NCI-H146 (cell line): ENCODE data around the gene HNRNPU.
"Not testable (repeated sequence)": the region's sequence is repeated elsewhere in the genome, so short reads cannot be mapped to it uniquely, and the experiment has no call there.

Experiments used
- DNase-seq: peaks from one replicate; lab custom pipeline; 2025; lab: John Stamatoyannopoulos, UW

Gene HNRNPU

GRCh38 chr1:244840219-244840794 lies 24.0 kb downstream of the HNRNPU start:
- DNase-seq, result no peak

GRCh38 chr1:244839656-244840055 lies 24.7 kb downstream of the HNRNPU start:
- DNase-seq, result no peak

- peak; percentile 18 for DNase-seq
Observed at GRCh38 chr1:244837597-244838258, 26.6 kb downstream of the HNRNPU start.

- no peak for DNase-seq
Observed at GRCh38 chr1:244836584-244836983, 27.8 kb downstream of the HNRNPU start.

- DNase-seq, result peak; percentile 60
Observed at GRCh38 chr1:244836135-244836521, 28.2 kb downstream of the HNRNPU start.

GRCh38 chr1:244835276-244836134 lies 28.8 kb downstream of the HNRNPU start, which contains the start of gene COX20:
Gene COX20 (plus strand): TSS chr1:244835658. CDS start chr1:244835715, 57 bp downstream.
- peak; percentile 98 for DNase-seq

- peak; percentile 99 for DNase-seq
Observed at GRCh38 chr1:244834543-244835275, 29.6 kb downstream of the HNRNPU start.

DNA sequence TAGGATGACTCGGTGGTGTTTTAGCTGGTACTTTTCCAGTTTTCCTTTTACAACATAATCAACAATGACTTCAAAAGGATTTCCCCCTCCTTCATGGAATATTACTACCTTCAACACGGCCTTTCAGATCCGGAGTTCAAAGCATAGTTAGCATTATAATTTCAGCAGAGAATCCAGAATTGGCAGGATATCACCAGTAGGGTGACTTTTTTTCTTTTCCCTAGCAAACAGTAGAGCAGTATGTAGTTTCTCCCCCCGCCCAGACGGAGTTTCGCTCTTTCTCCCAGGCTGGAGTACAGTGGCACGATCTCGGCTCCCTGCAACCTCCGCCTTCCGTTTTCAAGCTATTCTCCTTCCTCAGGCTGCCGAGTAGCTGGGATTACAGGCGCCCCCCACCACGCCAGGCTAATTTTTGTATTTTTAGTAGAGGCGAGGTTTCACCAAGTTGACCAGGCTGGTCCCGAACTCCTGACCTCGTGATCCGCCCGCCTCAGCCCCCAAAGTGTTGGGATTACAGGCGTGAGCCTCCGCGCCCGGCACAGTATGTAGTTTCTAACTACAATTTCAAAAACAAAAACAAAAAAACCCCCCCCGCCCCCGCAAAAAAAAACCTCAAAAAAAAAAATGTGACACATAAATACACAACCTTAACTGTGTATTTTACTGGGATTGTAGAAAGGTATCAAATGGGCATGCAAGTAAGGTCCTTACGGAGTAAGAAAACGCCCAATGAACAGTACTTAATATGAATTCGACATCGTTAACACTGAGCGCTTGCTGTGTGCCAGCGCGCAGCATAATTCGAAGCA lies 30.4 kb downstream of the HNRNPU start:
- peak; percentile 84 for DNase-seq

DNA sequence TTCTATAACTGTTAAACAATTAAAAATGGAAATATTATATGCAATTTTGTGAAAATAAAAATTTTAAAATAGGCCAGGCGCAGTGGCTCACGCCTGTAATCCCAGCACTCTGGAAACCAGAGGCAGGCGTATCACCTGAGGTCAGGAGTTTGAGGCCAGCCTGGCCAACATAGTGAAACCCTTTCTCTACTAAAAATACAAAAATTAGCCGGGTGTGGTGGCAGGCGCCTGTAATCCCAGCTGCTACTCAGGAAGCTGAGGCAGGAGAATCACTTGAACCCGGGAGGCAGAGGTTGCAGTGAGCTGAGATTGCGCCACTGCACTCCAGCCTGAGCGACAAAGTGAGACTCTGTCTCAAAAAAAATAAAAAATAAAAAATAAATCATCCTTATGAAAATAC lies 31.1 kb downstream of the HNRNPU start:
- not testable (repeated sequence) for DNase-seq

GRCh38 chr1:244830639-244831038 lies 33.7 kb downstream of the HNRNPU start:
- no peak for DNase-seq

DNA sequence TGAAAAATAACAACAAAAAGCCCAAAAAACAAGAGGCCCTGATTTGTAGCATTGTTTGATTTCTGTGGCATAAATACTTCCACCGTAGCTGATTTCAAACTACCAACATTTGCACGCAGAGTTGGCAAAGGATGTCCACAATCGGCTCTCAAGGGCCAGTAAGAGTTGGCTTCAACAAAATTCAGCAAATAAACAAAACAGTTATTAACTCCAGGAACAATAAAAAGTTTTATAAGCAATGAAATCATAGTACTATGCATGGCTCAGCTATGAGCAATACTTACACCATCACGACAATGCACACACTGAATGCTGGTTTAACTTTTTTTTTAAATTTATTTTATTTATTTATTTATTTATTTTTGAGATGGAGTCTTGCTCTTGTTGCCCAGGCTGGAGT lies 37.6 kb downstream of the HNRNPU start:
- DNase-seq, result no peak

DNA sequence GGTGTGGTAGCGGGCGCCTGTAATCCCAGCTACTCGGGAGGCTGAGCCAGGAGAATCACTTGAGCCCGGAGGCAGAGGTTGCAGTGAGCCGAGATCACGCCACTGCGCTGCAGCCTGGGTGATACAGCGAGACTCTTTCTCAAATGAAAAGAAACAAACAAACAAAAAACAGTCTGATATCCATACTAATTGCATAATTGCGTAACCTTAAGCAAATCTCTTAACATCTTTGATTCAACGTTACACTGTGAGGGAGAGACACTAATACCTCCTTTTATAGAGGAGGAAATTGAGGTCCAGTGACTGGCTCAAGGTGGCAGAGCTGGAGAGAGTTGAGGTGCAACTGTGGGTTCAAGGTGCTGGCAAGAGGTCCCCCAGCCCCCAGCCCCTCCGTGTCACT lies 41.5 kb downstream of the HNRNPU start:
- DNase-seq, result no peak

DNA sequence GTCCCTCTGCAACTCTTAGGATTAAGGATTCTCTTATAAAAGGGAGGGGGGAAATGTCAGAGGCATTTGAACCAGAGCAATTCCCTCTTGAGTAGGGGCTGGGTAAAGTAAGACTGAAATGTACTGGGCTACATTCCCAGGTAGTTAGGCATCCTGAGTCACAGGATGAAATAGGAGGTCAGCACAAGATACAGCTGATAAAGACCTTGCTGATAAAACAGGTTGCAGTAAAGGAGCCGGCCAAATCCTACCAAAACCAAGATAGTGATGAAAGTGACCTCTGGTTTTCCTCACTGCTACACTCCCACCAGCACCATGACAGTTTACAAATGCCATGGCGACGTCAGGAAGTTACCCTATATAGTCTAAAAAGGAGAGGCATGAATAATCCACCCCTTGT lies 43.2 kb downstream of the HNRNPU start:
- no peak for DNase-seq

- DNase-seq, result no peak
Observed at GRCh38 chr1:244820131-244820530, 44.2 kb downstream of the HNRNPU start.

- DNase-seq, result no peak
Observed at GRCh38 chr1:244817415-244817894, 46.9 kb downstream of the HNRNPU start.

DNA sequence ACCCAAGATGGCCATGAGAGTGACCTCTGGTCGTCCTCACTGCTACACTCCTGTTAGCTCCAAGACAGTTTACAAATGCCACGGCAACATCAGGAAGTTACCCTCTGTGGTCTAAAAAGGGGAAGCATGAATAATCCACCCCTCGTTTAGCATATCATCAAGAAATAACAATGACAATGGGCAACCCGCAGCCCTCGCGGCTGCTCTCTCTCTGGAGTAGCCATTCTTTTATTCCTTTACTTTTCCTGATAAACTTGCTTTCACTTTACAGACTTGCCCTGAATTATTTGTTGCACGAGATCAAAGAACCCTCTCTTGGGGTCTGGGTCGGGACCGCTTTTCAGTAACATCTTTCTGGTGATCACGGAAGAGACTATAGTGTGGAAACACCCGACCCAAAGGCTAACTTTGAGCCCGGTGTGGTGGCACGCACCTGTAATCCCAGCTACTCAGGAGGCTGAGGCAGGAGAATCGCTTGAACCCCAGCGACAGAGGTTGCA lies 48.7 kb downstream of the HNRNPU start:
- DNase-seq, result no peak

- DNase-seq, result no peak
Observed at GRCh38 chr1:244813327-244813726, 51.0 kb downstream of the HNRNPU start.

GRCh38 chr1:244810221-244810620 lies 54.1 kb downstream of the HNRNPU start:
- no peak for DNase-seq

DNA sequence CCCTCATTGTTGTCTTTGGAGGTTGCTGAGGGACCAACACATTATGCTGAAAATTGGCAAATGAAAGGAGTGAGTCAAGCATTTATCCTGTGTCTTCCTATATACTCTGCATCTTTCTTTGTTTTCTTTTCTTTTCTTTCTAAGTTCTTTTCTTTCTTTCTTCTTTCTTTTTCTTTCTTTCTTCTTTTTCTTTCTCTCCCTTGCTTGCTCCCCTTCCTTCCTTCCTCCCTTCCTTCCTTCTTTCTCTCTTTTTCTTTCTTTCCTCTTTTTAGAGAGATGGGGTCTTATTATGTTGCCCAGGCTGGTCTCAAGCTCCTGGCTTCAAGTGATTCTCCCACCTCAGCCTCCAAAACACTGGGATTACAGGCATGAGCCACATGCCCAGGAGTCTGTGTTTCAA lies 57.2 kb downstream of the HNRNPU start:
- no peak for DNase-seq

GRCh38 chr1:244804841-244805240 lies 59.5 kb downstream of the HNRNPU start:
- no peak for DNase-seq
